ENCODE data around the gene OSBPL9.

DNA sequence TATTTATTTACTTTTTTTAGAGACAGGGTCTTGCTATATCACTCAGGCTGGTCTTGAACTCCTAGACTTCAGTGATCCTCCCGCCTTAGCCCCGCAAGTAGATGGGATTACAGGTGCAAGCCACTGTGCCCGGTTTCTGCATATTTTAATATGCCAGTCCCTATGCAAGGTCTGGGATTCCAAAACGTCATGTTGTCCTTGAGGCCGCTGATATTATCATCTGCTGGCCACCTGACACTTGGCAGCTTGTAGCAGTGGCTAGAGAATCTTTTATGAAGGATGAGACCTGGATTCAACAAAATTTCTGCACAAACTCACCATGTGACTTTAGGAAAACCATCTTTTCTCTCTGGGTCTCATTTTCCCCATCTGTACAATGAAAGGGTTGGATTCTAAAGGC is 32.9 kb upstream of the OSBPL9 start:
- no peak for TF ChIP-seq REST (IDR thresholded peaks at IDR 0.05; ENCODE audit: low read depth)
- TF ChIP-seq POLR2A (IDR thresholded peaks at IDR 0.05; ENCODE audit: borderline replicate concordance, extremely low read depth, insufficient read depth, insufficient read length), result no peak
- no peak for TF ChIP-seq EZH2 (IDR thresholded peaks at IDR 0.05)
- TF ChIP-seq RAD21 (IDR thresholded peaks at IDR 0.05; ENCODE audit: low read depth), result no peak
- TF ChIP-seq, protein P1, sequence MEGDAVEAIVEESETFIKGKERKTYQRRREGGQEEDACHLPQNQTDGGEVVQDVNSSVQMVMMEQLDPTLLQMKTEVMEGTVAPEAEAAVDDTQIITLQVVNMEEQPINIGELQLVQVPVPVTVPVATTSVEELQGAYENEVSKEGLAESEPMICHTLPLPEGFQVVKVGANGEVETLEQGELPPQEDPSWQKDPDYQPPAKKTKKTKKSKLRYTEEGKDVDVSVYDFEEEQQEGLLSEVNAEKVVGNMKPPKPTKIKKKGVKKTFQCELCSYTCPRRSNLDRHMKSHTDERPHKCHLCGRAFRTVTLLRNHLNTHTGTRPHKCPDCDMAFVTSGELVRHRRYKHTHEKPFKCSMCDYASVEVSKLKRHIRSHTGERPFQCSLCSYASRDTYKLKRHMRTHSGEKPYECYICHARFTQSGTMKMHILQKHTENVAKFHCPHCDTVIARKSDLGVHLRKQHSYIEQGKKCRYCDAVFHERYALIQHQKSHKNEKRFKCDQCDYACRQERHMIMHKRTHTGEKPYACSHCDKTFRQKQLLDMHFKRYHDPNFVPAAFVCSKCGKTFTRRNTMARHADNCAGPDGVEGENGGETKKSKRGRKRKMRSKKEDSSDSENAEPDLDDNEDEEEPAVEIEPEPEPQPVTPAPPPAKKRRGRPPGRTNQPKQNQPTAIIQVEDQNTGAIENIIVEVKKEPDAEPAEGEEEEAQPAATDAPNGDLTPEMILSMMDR (IDR thresholded peaks at IDR 0.05 in 2 of 3, conservative IDR thresholded peaks at IDR 0.05 in 1 of 3; ENCODE audit: borderline replicate concordance in 1 of 3, insufficient read depth in 1 of 3, low read depth in 2 of 3, low read length in 2 of 3), result no peak
- no peak for TF ChIP-seq ZBTB33 (IDR thresholded peaks at IDR 0.05; ENCODE audit: extremely low read depth, insufficient replicate concordance, low read length)
- TF ChIP-seq ZNF274 (IDR thresholded peaks at IDR 0.05; ENCODE audit: low read depth, low read length), result no peak
- no peak for TF ChIP-seq MAX (IDR thresholded peaks at IDR 0.05)
- TF ChIP-seq, protein P2, sequence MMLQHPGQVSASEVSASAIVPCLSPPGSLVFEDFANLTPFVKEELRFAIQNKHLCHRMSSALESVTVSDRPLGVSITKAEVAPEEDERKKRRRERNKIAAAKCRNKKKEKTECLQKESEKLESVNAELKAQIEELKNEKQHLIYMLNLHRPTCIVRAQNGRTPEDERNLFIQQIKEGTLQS (IDR thresholded peaks at IDR 0.05), result no peak
- no peak for TF ChIP-seq POLR2AphosphoS5 (IDR thresholded peaks at IDR 0.05; ENCODE audit: low read depth, low read length)
